ENCODE results near the gene LRCOL1.

The LRCOL1 gene

DNA sequence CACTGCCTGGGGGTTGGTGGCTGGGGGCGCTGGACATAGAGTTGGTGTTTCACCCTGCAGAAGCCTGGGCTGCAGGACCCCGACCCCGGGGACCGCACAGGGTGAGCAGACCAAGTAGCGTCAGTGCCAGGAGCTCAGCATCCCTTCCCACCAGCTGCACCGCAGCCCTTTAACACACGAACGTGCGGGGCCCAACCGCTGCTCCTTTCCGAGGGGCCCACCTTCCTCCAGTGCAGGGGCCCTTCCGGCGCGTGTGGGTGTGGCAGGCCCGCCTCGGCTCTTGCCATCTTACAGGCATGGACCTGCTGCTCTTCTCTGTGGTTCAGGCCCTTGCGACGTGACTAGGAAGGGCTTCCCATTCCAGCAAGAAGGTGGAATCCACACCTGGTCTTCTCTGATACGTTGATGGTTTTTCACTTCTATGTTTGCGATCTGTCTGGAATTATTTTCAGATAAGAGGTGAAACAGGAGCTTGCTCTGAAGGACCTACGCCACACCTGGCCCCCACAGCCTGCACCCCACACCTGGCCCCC, 47.8 kb downstream of the LRCOL1 start:
- no peak for DNase-seq

DNA sequence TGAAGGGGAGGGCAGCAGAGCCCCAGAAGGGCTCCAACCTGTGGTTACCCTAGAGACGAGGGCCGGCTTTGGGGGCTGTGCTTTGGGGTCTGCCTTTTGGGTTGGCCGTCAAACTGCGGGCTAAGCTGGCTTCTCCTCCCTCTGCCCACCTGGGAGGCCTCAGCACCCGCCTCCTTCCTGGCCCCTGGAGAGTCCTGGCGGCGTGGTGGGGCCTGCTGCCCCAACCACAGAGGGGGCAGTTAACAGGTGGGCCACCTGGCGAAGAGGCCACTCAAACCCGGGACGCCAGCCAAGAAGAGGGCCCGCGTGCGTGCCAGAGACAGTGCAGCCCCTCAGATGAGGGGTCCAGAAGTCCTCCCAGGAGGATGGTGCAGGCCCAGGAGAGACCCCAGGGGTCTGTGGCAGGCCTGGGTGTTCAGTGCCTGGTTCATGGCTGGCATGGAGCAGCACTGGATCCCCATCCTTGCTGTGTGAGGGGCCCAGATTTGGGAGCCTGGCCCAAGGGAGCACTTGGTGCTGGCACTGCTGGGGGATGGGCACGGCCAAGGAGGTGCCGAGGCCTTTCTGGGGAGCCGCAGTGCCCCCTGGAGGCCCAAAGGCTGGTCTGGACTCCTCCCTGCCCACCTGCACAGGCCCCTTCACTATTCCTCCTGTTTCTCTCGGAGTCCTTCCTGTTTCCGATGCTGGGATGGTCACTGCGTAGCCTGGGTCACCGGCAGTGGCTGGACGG, 48.8 kb downstream of the LRCOL1 start:
- peak; percentile 33 for DNase-seq

DNA sequence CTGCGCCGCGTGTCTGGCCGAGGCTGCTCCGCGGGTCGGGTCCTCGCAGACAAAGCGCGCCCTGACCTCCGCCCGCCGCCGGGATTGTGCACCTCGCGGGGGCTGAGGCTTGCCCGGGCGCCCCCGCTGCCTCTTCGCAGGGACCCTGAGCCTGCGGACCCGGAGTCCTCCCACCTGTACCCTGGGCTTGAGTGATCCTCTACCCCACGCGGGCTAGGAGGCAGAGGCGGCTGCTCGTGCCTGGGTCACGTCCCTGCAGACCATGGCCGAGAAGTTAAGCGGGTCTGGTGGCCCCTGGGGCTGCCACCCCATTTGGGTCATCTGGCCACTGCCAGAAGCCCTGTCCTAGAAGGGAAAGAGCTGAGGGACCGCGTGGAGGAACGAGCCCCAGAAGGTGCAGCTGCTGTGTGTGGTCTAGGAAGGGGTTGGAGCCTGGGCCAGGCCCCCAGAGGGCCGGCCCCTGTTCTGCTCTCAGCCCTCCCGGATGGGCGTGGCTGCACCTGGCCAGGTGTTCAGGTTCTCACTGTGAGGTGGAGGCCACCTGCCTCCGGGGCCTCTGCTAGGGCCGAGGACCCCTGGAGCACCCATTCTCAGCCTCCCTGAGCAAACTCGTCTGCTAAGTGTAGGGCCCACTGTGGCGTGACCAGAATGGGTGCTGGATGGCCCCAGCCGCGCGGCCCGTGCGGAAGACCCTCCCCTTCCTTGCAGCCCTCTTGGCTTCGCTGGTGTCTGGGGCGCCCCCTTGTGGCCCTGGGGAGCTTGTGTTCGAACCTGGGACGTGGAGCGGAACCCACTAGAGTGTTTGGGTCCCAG, 49.6 kb downstream of the LRCOL1 start:
- peak; percentile 92 for DNase-seq

DNA sequence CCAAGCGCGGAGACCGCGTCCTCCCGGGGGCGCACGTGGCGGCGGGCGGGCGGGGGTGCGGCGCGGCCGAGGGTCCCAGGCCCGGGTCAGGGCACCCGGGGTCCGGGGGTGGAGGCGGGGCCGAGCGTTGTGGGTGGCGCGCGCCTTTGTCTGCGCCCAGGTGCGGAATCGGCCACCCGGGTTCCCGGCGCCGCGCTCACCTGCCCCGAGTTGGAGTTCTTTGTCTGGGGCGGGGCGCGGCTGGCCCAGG, 50.1 kb downstream of the LRCOL1 start:
- DNase-seq: peak; percentile 42

DNA sequence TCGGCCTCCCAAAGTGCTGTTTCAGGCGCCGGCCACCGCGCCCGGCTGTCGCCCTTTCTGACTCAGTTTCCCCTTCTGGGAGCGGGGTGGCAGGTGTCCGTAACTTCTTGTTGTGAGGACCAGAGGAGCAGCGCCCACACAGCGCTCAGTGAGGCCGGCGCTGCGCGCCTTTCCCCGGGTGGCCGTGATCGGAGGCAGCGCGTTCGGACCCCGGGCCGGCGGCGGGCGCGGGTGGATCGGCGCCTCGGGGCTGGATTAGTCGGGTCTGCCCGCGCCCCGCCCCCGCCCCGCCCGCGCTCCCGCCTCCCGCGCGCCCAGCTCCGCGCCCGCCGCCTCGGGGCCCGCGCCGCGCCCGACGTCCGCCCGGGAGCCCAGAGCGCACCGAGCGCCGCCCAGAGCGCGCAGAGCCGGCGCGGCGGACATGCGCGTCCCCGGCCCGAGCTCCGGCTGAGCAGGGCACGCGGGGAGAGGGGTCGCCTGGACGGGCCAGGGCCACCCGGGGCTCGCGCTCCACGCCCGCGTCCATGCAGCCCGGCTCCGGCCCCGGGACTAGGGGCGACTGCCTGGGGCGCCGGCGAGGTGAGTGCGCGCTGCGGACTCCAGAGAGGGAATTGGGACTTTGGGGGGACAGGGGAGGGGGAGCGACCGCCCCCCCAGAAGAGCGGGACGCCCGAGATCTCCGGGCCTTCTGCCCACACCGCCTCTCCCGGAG, 50.6 kb downstream of the LRCOL1 start:
- peak; percentile 86 for DNase-seq

DNA sequence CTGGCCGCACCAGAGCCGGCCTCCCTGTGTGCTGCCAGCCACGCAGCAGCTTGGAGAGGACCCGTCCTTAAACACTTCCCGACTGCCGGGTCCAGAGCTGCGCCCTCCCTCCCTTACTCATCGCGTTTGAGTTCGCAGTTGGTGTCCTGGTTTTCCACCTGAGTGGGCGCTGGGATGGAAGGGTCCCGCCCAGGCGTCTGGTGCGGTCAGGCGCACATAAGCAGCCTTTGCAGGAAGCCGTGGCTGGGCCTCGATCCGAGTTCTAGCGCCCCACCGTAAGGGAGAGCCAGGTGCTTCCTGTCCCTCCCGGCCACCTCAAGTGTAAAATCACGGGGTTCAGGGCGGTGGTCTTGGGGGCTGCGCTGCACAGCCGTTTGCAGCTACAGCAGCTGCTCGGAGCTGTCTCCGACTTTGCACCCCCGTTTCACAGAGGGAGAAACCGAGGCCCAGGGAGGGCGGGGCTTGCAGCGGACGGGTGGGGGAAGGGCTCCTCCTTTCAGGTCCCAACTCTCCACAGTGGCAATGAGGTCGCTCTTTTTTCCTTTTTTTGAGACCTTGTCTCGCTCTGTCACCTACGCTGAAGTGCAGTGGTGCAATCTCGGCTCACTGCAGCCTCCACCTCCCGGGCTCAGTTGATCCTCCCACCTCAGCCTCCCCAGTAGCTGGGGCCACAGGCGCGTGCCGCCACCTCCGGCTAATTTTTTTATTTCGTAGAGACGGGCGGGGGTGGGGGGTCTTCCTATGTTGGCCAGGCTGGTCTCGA, 51.3 kb downstream of the LRCOL1 start:
- no peak for DNase-seq

DNA sequence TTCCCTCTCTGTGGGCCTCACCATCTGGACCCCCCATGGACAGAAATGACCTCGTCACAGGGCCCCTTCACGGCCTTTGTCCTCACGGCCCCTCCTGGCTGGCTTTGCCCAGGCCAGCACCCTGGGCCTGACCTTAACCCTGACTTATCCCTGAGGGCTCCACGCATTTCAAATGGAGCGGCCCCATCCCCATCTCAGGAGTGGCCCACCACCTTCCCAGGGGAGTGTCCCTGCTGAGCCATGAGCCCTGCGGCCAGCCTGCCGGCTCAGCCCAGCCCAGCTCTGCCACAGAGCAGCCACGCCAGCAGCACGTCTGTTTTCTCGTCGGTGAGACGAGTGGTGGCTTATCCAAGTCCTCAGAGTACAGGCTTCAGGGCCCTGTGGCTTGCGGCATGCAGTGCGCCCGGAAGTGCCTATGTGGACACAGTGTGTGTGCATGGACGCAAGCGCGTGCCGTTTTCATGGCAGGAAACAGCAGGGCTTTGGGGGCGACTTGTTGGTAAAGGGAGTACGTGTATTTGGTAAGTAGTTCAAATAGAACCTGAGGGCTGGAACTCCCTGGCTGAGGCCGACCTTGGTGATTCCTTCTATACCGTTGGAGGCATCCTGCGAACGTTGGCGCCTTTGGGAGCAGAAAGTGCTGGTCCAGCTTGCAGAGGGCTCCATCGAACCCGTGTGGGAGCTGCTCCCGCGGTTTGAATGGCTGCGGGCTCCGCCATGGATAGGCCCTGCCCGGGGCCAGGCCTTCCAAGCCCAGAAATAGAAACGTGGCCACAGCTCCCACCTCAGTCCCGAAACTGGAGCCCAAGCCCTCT, 52.1 kb downstream of the LRCOL1 start:
- no peak for DNase-seq

DNA sequence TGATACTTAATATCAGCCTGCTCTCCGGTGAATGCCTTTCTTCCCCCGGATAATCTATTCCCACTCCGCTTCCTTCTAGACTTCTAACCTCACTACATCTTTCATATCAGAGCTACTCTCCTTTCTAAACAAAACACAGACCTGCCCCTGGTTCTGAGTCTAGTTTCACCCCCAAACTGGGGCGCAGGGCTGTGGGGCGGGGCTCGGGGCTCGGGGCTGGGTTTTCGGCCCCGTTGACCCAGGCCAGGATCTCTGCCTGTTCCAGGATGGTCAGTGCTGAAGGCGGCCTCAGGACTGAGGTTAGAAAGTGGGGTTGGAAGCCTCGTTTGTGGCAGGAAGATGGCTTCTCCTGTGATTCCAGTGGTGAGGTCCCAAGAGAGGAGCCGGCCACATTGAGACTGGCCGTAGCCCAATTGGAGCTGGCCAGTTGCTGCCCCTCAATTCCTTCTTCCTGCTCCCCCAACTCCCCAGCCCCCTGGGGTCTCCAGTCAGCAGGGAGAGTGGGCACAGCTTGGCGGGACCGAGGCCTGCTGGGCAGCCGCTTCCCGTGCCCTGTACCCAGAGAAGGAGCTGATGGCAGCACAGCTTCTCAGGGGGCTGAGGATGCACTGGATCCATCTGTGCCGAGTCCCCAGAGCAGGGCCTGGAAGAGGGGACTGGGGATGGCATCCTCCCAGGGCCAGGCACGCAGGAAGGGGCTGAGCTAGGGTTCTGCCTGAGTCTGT, 52.9 kb downstream of the LRCOL1 start:
- DNase-seq: no peak

DNA sequence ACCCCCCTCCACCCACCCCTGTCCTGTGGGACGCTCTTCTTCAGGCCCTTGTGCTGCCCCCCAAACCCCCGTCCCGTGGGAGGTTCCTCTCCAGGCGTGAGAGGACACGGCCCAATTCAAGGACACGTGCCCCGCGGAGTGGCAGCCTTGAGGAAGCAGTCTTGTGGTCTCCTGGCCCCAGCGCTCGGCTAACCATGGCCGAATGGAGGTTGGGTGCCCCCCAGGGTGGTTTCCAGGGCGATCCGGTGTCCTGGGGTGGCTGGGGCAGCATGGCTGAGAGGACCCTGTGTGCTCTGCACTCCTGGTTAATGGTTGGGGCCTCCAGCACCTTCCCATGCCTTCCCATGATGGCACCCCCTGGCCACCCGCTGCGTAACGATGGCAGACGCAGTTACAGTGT, 53.6 kb downstream of the LRCOL1 start:
- DNase-seq: no peak

DNA sequence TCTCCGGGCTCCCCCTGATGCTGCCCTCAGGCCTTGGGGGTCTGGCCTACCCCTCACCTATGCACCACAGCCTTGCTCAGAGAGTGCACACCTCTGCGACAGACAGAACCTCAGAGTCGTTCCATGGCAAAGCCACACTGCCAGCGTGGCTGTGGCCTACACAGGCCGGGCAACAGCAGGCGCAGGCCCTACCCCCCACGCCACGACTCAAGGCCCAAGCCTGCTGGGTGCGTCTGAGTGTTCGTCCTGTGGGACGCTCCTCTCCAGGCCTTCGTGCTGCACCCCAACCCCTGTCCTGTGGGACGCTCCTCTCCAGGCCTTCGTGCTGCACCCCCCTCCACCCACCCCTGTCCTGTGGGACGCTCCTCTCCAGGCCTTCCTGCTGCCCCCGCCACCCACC, 54.2 kb downstream of the LRCOL1 start:
- DNase-seq: no peak

DNA sequence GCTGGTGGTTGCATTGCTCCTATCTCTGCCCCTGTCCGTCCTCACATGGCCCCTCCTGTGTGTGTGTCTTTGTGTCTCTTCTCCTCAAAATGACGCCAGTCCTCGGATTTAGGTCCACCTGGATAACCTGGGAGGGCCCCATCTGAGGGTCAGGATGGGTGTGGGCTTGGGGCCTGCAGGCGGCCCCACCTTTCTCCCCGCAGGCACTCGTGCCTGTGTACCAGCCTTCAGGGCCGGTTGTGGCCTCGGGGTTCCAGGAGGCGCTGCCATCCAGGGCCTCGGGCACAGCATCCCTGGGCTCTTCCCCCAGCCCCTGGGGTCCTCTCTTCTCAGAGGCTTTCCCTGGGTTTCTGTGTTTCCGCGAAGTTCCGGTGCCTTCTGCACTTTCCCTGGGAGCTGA, 54.7 kb downstream of the LRCOL1 start:
- no peak for DNase-seq

DNA sequence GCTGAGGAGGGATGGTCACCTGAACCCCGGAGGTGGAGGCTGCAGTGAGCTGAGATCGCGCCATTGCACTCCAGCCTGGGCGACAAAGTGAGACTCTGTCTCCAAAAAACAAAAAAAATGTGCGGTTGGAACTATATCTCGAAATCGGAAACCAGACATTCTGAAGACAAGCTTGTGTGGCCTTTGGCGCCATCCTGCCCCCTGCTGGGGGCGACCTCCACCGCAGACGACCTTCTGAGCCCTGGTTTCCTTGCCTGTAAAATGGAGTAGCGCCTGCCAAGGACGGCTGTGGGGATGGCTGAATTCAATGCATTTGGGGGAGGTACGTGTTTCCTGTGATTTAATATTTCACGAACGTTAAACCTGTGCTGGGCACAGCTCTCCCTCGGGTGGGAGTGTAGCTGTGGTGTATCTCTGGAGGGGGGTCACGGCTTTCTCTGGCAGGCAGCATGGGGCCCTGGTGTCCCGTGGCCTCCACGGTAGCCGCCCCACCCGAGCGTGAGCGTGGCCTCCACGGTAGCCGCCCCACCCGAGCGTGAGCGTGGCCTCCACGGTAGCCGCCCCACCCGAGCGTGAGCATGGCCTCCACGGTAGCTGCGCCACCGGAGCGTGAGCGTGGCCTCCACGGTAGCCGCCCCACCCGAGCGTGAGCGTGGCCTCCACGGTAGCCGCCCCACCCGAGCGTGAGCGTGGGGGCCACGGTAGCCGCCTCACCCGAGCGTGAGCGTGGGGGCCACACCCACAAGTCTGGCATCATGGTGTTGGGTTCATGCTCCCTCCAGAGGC, 55.3 kb downstream of the LRCOL1 start:
- no peak for DNase-seq

All from NCI-H345 (cell line).